Measurements from ENCODE around the gene EPHA8.

DNA sequence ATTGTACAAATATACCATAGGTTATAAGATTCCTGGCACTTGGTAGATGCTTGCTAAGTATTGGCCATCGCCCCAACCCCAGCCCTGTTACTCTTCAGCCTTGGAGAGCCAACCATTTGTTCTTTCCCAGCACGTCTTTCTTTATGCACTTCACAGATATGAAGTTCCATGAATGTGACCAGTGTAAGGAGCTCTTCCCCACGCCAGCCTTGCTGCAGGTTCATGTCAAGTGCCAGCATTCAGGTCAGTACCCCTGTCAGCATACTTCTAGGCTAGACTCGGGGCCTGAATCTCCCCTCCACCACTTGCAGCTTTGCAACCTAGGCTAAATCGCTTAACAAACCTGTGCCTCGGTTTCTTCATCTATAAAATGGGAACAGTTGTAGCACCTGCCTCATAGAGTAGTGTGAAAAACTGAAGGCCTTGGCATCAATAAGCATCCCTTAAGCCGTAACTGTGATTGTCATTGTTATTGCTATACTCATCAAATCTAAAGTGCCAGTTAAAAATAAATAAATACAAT lies 41.0 kb upstream of the EPHA8 start:
- no peak for TF ChIP-seq YY1 (IDR thresholded peaks at IDR 0.05)
- no peak for TF ChIP-seq RXRA (IDR thresholded peaks at IDR 0.05)
- TF ChIP-seq, protein P1, sequence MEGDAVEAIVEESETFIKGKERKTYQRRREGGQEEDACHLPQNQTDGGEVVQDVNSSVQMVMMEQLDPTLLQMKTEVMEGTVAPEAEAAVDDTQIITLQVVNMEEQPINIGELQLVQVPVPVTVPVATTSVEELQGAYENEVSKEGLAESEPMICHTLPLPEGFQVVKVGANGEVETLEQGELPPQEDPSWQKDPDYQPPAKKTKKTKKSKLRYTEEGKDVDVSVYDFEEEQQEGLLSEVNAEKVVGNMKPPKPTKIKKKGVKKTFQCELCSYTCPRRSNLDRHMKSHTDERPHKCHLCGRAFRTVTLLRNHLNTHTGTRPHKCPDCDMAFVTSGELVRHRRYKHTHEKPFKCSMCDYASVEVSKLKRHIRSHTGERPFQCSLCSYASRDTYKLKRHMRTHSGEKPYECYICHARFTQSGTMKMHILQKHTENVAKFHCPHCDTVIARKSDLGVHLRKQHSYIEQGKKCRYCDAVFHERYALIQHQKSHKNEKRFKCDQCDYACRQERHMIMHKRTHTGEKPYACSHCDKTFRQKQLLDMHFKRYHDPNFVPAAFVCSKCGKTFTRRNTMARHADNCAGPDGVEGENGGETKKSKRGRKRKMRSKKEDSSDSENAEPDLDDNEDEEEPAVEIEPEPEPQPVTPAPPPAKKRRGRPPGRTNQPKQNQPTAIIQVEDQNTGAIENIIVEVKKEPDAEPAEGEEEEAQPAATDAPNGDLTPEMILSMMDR (IDR thresholded peaks at IDR 0.05; ENCODE audit: low read depth, low read length, missing input control) = no peak
- no peak for TF ChIP-seq JUND (IDR thresholded peaks at IDR 0.05)
- TF ChIP-seq, protein P2, sequence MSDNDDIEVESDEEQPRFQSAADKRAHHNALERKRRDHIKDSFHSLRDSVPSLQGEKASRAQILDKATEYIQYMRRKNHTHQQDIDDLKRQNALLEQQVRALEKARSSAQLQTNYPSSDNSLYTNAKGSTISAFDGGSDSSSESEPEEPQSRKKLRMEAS (IDR thresholded peaks at IDR 0.05) = no peak
- TF ChIP-seq, protein P3, sequence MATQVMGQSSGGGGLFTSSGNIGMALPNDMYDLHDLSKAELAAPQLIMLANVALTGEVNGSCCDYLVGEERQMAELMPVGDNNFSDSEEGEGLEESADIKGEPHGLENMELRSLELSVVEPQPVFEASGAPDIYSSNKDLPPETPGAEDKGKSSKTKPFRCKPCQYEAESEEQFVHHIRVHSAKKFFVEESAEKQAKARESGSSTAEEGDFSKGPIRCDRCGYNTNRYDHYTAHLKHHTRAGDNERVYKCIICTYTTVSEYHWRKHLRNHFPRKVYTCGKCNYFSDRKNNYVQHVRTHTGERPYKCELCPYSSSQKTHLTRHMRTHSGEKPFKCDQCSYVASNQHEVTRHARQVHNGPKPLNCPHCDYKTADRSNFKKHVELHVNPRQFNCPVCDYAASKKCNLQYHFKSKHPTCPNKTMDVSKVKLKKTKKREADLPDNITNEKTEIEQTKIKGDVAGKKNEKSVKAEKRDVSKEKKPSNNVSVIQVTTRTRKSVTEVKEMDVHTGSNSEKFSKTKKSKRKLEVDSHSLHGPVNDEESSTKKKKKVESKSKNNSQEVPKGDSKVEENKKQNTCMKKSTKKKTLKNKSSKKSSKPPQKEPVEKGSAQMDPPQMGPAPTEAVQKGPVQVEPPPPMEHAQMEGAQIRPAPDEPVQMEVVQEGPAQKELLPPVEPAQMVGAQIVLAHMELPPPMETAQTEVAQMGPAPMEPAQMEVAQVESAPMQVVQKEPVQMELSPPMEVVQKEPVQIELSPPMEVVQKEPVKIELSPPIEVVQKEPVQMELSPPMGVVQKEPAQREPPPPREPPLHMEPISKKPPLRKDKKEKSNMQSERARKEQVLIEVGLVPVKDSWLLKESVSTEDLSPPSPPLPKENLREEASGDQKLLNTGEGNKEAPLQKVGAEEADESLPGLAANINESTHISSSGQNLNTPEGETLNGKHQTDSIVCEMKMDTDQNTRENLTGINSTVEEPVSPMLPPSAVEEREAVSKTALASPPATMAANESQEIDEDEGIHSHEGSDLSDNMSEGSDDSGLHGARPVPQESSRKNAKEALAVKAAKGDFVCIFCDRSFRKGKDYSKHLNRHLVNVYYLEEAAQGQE (IDR thresholded peaks at IDR 0.05) = no peak
- no peak for TF ChIP-seq SP1 (IDR thresholded peaks at IDR 0.05)
- TF ChIP-seq RAD21 (IDR thresholded peaks at IDR 0.05) = no peak
- no peak for TF ChIP-seq FOXA1 (IDR thresholded peaks at IDR 0.05)
- TF ChIP-seq TAF1 (conservative IDR thresholded peaks at IDR 0.05) = no peak

All from liver (tissue), 3 donors.